GM18508 (cell line): ENCODE measurements around the gene TMEM150B.

ENCODE experiments used
- ATAC-seq: cut with Tn5 transposase; IDR thresholded peaks from one replicate; pipeline ENCODE4 v1.9.1; 2021; ENCODE audit warnings: moderate number of reproducible peaks; ENCODE audit not compliant: insufficient read depth, unreplicated experiment

The TMEM150B gene

GRCh38 chr19:55355213-55355821 is 30.2 kb upstream of the TMEM150B start:
- no peak for ATAC-seq

- ATAC-seq: no peak
Measured at GRCh38 chr19:55354698-55355212, 29.6 kb upstream of the TMEM150B start, which contains the start of gene COX6B2. COX6B2 (minus strand) TSS chr19:55354719; CDS start chr19:55354521, 198 bp downstream.

GRCh38 chr19:55353803-55354697 is 28.9 kb upstream of the TMEM150B start:
- ATAC-seq: no peak

- ATAC-seq: no peak
Measured at GRCh38 chr19:55353356-55353802, 28.2 kb upstream of the TMEM150B start.

GRCh38 chr19:55352549-55353145 is 27.5 kb upstream of the TMEM150B start:
- ATAC-seq: no peak

GRCh38 chr19:55352040-55352439 is 26.9 kb upstream of the TMEM150B start:
- no peak for ATAC-seq

- ATAC-seq: no peak
Measured at GRCh38 chr19:55350620-55351315, 25.6 kb upstream of the TMEM150B start.

- no peak for ATAC-seq
Measured at GRCh38 chr19:55348317-55349034, 23.3 kb upstream of the TMEM150B start.

GRCh38 chr19:55347442-55348009 is 22.4 kb upstream of the TMEM150B start:
- ATAC-seq: no peak

GRCh38 chr19:55346725-55347441 is 21.7 kb upstream of the TMEM150B start:
- ATAC-seq: no peak

GRCh38 chr19:55345818-55346724 is 20.9 kb upstream of the TMEM150B start:
- ATAC-seq: no peak

- no peak for ATAC-seq
Measured at GRCh38 chr19:55345101-55345817, 20.1 kb upstream of the TMEM150B start.

- ATAC-seq: no peak
Measured at GRCh38 chr19:55344444-55344843, 19.3 kb upstream of the TMEM150B start.

- no peak for ATAC-seq
Measured at GRCh38 chr19:55341595-55342531, 16.7 kb upstream of the TMEM150B start.

- no peak for ATAC-seq
Measured at GRCh38 chr19:55341171-55341588, 16.0 kb upstream of the TMEM150B start.

- ATAC-seq: no peak
Measured at GRCh38 chr19:55340784-55341147, 15.6 kb upstream of the TMEM150B start.
